ENCODE measurements around the gene MAP1LC3B2. TPM values are rescaled to one million over a fixed set of nuclear protein-coding genes. Genes with fewer than 3 reads are reported as not detected.

MAP1LC3B2 gene
- total RNA-seq, 2 experiments from 2014 or later: 0.54 to 1.7 TPM

- Mint-ChIP-seq H3K36me3 (no peaks in the 10 kb centered on the region), H3K27me3 (peaks cover 16% of the 10 kb centered on the region), H3K27ac (no peak overlapping the region), H3K9me3 (ENCODE audit: low read depth) (peaks cover 2% of the 10 kb centered on the region), H3K4me1 (no peaks in the 10 kb centered on the region), H3K4me3 (no peak overlapping the region)
- ATAC-seq (no peak), DNase-seq (no peak)
- CTCF ChIA-PET: no interaction called here
Measured at GRCh38 chr12:116624516-116624915, 65.3 kb downstream of the MAP1LC3B2 start.

- Mint-ChIP-seq H3K9me3 (ENCODE audit: low read depth) (peaks cover 2% of the 10 kb centered on the region), H3K4me1 (no peaks in the 10 kb centered on the region), H3K36me3 (no peaks in the 10 kb centered on the region), H3K4me3 (no peak overlapping the region), H3K27me3 (peaks cover 16% of the 10 kb centered on the region), H3K27ac (no peak overlapping the region)
- ATAC-seq: no peak
- CTCF ChIA-PET: no interaction called here
- DNase-seq: no peak
Measured at GRCh38 chr12:116626153-116626552, 67.0 kb downstream of the MAP1LC3B2 start.

Other genes starting within 250 kb of the MAP1LC3B2 start
- 10 to 100 TPM; 25.3 to 31.8 TPM for gene SPRING1, start 178.7 kb downstream of the MAP1LC3B2 start, total RNA-seq
- 1 to 10 TPM; 8.6 to 8.9 TPM for gene RNFT2, start 178.9 kb downstream of the MAP1LC3B2 start, total RNA-seq

All from activated CD8-positive, alpha-beta memory T cell treated with anti-CD3 and anti-CD28 coated beads, Interleukin-2, amount 10 ng/mL, durations not matched to agents 7 days and 5 days (primary cell).